HCEC 1CT (cell line): ENCODE data around the gene PCDHGA2.
"Not testable (repeated sequence)": the region's sequence is repeated elsewhere in the genome, so short reads cannot be mapped to it uniquely, and the experiment has no call there.

Experiments used
- DNase-seq: peaks from one replicate; pipeline ENCODE4 v3.0.0-alpha.2; 2017

PCDHGA2 gene

GRCh38 chr5:141338538-141339306, at the start of gene PCDHGA2:
PCDHGA2 (plus strand) TSS chr5:141338760.
- DNase-seq: peak; percentile 32

- DNase-seq: no peak
Measured at GRCh38 chr5:141298376-141298775, 40.2 kb upstream of the PCDHGA2 start.

GRCh38 chr5:141303756-141304155, 34.8 kb upstream of the PCDHGA2 start, which contains the start of gene SLC25A2:
SLC25A2 (minus strand) TSS chr5:141304049; CDS start chr5:141303865, 184 bp downstream.
- DNase-seq: no peak

- no peak for DNase-seq
Measured at GRCh38 chr5:141306630-141307029, 31.9 kb upstream of the PCDHGA2 start.

GRCh38 chr5:141313711-141314110, 24.8 kb upstream of the PCDHGA2 start:
- no peak for DNase-seq

- DNase-seq: not testable (repeated sequence)
Measured at GRCh38 chr5:141316963-141317362, 21.6 kb upstream of the PCDHGA2 start.

- no peak for DNase-seq
Measured at GRCh38 chr5:141319202-141319601, 19.4 kb upstream of the PCDHGA2 start.

- DNase-seq: no peak
Measured at GRCh38 chr5:141319699-141320098, 18.9 kb upstream of the PCDHGA2 start.

GRCh38 chr5:141320225-141321169, 18.1 kb upstream of the PCDHGA2 start, which contains the start of gene TAF7:
TAF7 (minus strand) TSS chr5:141320784; CDS start chr5:141320044, 740 bp downstream.
- peak; percentile 88 for DNase-seq

- no peak for DNase-seq
Measured at GRCh38 chr5:141322261-141322660, 16.3 kb upstream of the PCDHGA2 start.

- peak; percentile 78 for DNase-seq
Measured at GRCh38 chr5:141326088-141326854, 12.3 kb upstream of the PCDHGA2 start.

- DNase-seq: no peak
Measured at GRCh38 chr5:141328231-141328630, 10.3 kb upstream of the PCDHGA2 start.

- peak; percentile 51 for DNase-seq
Measured at GRCh38 chr5:141330299-141331080, 8.1 kb upstream of the PCDHGA2 start, which contains the start of gene PCDHGA1. PCDHGA1 (plus strand) TSS chr5:141330514.

- DNase-seq: not testable (repeated sequence)
Measured at GRCh38 chr5:141332571-141332970, 6.0 kb upstream of the PCDHGA2 start.

- not testable (repeated sequence) for DNase-seq
Measured at GRCh38 chr5:141340781-141341354, 2.3 kb downstream of the PCDHGA2 start.

GRCh38 chr5:141342773-141343172, 4.2 kb downstream of the PCDHGA2 start:
- no peak for DNase-seq

- no peak for DNase-seq
Measured at GRCh38 chr5:141343242-141343952, 4.8 kb downstream of the PCDHGA2 start, which contains the start of gene PCDHGA3. PCDHGA3 (plus strand) TSS chr5:141343829; CDS start chr5:141344034, 205 bp downstream.

- DNase-seq: no peak
Measured at GRCh38 chr5:141343953-141344463, 5.4 kb downstream of the PCDHGA2 start.

- DNase-seq: no peak
Measured at GRCh38 chr5:141345327-141345726, 6.8 kb downstream of the PCDHGA2 start.

GRCh38 chr5:141346017-141346416, 7.5 kb downstream of the PCDHGA2 start:
- not testable (repeated sequence) for DNase-seq
